Transverse colon (tissue), 4 donors: ENCODE measurements around the gene PTPN3.

ENCODE experiments used
- POLR2AphosphoS5 ChIP-seq, 3 donors: sonication (generic); formaldehyde crosslinking; IDR thresholded peaks; one replicate each; pipeline ENCODE4 v1.6.1; 2016; ENCODE audit warnings: antibody characterized with exemption in 3 of 3
- TF ChIP-seq, protein P1 (sequence below), 5 experiments: fragments of 200-600 bp in 3 of 5; fragments of 450-650 bp in 2 of 5; sonication (generic) in 3 of 5; IDR thresholded peaks; 1 replicate in 2 of 5; 2 replicates in 3 of 5; pipeline ENCODE4 v1.5.1; 2016 to 2017; ENCODE audit warnings: antibody characterized with exemption in 5 of 5, inconsistent platforms in 3 of 5, mild to moderate bottlenecking in 2 of 5, moderate library complexity in 1 of 5

DNA sequence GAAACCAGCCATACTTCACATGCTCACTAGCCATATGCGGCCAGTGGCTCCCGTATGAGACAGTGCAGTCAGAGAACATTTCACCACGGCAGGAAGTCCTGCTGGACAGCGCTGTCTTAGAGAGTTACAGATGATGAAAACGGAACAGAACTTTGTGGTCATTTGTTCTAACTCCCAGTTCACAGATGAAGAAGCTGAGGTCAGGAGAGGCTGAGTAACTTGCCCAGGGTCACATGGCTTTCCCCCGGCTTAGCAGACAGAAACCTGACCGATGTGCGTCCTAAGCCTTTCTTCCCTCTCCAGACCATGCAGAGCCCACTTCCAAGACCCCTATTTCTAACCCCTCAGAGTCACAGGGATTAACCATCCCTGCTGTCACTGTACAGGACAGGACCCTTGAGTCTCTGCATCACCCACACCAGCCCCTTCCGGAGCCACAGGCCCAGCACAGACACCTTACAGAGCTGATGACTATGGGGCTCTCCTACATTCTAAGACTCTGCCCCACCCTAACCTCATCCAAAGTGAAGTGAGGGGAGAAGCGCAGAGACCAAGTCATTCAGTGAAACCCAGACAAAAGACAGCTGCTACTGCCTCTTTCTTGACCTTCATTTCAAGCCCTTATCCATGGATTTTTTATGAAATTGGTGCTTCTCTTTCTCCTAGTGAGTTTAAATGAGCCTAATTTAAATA is 86.9 kb downstream of the PTPN3 start:
- TF ChIP-seq, protein P1, sequence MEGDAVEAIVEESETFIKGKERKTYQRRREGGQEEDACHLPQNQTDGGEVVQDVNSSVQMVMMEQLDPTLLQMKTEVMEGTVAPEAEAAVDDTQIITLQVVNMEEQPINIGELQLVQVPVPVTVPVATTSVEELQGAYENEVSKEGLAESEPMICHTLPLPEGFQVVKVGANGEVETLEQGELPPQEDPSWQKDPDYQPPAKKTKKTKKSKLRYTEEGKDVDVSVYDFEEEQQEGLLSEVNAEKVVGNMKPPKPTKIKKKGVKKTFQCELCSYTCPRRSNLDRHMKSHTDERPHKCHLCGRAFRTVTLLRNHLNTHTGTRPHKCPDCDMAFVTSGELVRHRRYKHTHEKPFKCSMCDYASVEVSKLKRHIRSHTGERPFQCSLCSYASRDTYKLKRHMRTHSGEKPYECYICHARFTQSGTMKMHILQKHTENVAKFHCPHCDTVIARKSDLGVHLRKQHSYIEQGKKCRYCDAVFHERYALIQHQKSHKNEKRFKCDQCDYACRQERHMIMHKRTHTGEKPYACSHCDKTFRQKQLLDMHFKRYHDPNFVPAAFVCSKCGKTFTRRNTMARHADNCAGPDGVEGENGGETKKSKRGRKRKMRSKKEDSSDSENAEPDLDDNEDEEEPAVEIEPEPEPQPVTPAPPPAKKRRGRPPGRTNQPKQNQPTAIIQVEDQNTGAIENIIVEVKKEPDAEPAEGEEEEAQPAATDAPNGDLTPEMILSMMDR (IDR thresholded peaks at IDR 0.05), result no peak
- TF ChIP-seq POLR2AphosphoS5 (IDR thresholded peaks at IDR 0.05), result no peak
